Brain microvascular endothelial cell (primary cell): ENCODE data around the gene NECAB2.

ENCODE experiments used
- DNase-seq: peaks from one replicate; pipeline ENCODE4 v3.0.0-alpha.2; 2020
- H3K27ac ChIP-seq: fragments of 250-450 bp; sonication (Bioruptor Pico); 2 replicates; pipeline ENCODE4 v1.5.1; 2020; ENCODE audit warnings: mild to moderate bottlenecking, moderate library complexity
- H3K27me3 ChIP-seq: fragments of 250-450 bp; sonication (Bioruptor Pico); replicated peaks from 2 replicates; pipeline ENCODE4 v1.5.1; 2020; ENCODE audit warnings: mild to moderate bottlenecking
- H3K36me3 ChIP-seq: fragments of 250-450 bp; sonication (Bioruptor Pico); replicated peaks from 2 replicates; pipeline ENCODE4 v1.5.1; 2020; ENCODE audit warnings: mild to moderate bottlenecking
- H3K4me3 ChIP-seq: 2 replicates; pipeline ENCODE4 v1.5.1; 2011; ENCODE audit warnings: low read depth, mild to moderate bottlenecking, control low read depth, low read length, moderate library complexity
- in situ Hi-C: cut with HindIII; loops from 2 replicates; pipeline ENCODE4 v1.10.0; 2017; ENCODE audit warnings: low sequenced_read_pairs, low pct_ligation_motif_present
- TF ChIP-seq, protein P1 (sequence below): IDR thresholded peaks from 2 replicates; pipeline ENCODE4 v1.5.1; 2011; ENCODE audit warnings: low read depth, mild to moderate bottlenecking, moderate library complexity, low read length, control low read depth, inconsistent platforms; ENCODE audit errors: missing control alignments

NECAB2 gene

DNA sequence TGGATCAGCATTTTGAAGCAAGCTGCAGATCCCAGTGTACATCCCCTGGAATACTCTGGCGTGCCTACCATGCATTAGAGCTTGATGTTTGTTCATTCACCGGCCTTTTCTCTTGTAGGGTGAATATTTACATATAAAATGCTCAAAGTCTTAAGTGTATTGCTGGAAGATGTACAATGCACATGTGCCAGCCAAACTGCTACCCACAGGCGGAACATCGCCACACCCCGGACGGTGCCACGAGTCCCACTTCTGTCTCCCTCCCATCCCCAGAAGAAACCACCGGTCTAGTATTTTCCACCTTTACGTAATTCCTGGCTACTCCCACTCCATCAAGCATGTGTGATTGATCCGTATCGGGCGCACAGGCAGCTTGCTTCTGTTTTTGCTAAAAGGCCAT, 70.4 kb downstream of the NECAB2 start:
- TF ChIP-seq, protein P1, sequence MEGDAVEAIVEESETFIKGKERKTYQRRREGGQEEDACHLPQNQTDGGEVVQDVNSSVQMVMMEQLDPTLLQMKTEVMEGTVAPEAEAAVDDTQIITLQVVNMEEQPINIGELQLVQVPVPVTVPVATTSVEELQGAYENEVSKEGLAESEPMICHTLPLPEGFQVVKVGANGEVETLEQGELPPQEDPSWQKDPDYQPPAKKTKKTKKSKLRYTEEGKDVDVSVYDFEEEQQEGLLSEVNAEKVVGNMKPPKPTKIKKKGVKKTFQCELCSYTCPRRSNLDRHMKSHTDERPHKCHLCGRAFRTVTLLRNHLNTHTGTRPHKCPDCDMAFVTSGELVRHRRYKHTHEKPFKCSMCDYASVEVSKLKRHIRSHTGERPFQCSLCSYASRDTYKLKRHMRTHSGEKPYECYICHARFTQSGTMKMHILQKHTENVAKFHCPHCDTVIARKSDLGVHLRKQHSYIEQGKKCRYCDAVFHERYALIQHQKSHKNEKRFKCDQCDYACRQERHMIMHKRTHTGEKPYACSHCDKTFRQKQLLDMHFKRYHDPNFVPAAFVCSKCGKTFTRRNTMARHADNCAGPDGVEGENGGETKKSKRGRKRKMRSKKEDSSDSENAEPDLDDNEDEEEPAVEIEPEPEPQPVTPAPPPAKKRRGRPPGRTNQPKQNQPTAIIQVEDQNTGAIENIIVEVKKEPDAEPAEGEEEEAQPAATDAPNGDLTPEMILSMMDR: no peak
- in situ Hi-C loops: no loop called here
- H3K4me3 ChIP-seq: no peak overlapping the region
- DNase-seq: no peak
- peaks cover 22% of the 10 kb centered on the region for H3K27me3 ChIP-seq
- H3K36me3 ChIP-seq: no peaks in the 10 kb centered on the region
- H3K27ac ChIP-seq: no peak overlapping the region

- Histone ChIP-seq H3K27ac (no peak overlapping the region), H3K36me3 (no peaks in the 10 kb centered on the region), H3K27me3 (peaks cover 29% of the 10 kb centered on the region), H3K4me3 (no peak overlapping the region)
- in situ Hi-C loops: no loop called here
- no peak for DNase-seq
- TF ChIP-seq, protein P1: no peak
Measured at GRCh38 chr16:84039696-84040095, 71.7 kb downstream of the NECAB2 start.

DNA sequence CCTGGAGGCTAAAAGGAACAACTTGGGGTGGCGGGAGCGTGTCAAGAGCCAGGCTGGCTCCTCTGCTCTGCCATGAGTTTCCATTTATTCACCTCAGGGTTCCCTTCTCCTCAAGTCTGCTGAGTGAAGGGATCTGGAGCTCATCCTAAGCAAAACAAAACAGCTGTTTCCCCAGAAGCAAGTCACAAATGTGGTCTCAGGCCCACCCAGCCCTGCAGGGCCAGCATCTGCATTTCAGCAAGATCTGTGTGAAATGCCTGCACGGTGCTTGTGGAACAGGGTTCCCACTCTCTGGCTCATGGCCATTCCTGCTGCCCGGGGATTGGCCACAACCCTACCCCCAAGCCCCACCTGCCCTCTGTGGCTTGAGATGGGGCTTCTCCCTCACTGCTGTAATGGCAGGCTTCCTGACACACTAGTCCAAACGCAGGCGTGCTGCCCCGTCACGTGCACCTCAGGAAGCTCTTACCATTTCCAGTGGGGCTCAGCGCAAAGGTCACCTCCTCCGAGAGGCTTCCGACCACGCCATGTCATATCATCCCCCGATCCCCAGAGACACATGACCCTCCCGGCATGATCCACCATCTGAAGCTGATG, 72.3 kb downstream of the NECAB2 start:
- Histone ChIP-seq H3K36me3 (no peaks in the 10 kb centered on the region), H3K27me3 (peaks cover 29% of the 10 kb centered on the region), H3K4me3 (no peak overlapping the region), H3K27ac (no peak overlapping the region)
- no peak for DNase-seq
- in situ Hi-C loops: no loop called here
- TF ChIP-seq, protein P1: no peak

DNA sequence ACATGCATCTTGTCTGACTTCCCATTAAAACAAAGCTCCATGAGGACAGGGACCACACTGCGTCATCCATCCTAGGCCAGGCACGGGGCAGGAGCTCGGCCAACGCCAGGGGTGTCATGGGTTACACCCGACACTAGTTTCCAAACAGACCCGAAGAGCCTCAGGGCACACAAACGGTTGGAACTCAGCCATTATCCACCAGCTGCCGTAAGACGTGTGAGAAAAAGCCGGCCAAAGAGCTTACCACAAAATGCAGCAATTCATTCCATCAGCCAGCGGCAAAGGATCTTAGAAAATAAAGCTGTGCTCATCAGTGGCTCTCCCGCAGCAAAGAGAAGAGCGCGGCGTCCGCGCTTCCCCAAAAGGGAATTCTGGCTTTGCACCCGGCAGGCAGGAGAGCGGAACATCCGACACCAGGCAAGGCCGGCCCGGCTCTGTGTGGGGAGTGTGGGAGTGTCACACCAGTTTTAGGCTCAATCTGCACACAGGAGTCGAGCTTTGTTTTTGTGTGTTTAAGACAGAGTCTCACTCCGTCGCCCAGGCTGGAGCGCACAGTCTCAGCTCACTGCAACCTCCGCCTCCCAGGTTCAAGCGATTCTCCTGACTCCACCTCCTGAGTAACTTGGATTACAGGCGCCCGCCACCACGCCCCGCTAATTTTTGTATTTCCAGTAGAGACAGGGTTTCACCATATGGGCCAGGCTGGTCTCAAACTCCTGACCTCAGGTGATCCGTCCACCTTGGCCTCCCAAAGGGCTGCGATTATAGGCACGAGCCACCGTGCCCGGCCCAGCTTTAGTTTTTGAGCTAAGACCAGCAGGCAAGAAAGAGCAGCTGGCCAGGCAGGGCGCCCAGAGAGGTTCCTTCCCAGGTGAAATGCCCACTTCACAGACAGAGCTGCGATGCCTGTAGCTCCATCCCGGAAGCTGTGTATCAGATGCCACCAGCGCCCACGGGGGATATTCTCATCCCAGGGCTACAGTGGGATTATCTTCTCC, 73.1 kb downstream of the NECAB2 start:
- TF ChIP-seq, protein P1: no peak
- Histone ChIP-seq H3K4me3 (no peak overlapping the region), H3K27me3 (peaks cover 29% of the 10 kb centered on the region), H3K27ac (no peak overlapping the region), H3K36me3 (no peaks in the 10 kb centered on the region)
- in situ Hi-C loops: no loop called here
- DNase-seq: no peak

GRCh38 chr16:84041881-84042280, 73.8 kb downstream of the NECAB2 start:
- DNase-seq: no peak
- TF ChIP-seq, protein P1: no peak
- H3K27me3 ChIP-seq: peaks cover 29% of the 10 kb centered on the region
- H3K27ac ChIP-seq: no peak overlapping the region
- no peaks in the 10 kb centered on the region for H3K36me3 ChIP-seq
- in situ Hi-C loops: no loop called here
- no peak overlapping the region for H3K4me3 ChIP-seq
